Suprapubic skin (tissue), 3 donors: ENCODE results near the gene CCDC148.

ENCODE experiments used
- EP300 ChIP-seq: sonication (generic); formaldehyde crosslinking; IDR thresholded peaks from one replicate; pipeline ENCODE4 v1.6.1; 2017; ENCODE audit warnings: antibody characterized with exemption
- TF ChIP-seq, protein P1 (sequence below), 2 donors: fragments of 200-600 bp in 1 of 2; fragments of 450-650 bp in 1 of 2; sonication (generic) in 1 of 2; IDR thresholded peaks; one replicate each; pipeline ENCODE4 v1.5.1; 2016 to 2019; ENCODE audit warnings: antibody characterized with exemption in 2 of 2, mild to moderate bottlenecking in 1 of 2, moderate library complexity in 1 of 2

DNA sequence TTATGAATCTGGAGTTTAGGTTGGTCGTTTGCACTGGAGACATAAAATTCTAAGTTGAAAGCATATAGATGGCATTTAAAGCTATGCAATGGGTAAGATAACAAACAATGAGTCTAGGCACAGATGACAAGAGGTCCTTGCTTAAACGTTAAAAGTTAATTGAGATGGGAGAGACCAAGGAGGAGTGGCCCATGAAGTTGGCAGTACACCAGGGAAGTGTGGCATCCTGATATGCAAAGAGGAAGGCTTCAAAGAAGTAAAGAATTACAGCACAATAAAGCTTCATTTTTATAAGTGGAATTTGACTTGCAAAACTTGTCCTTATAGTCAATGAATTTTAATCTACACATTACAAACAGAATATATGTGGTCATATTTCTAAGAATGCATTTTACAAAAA is 331.7 kb downstream of the CCDC148 start:
- TF ChIP-seq, protein P1, sequence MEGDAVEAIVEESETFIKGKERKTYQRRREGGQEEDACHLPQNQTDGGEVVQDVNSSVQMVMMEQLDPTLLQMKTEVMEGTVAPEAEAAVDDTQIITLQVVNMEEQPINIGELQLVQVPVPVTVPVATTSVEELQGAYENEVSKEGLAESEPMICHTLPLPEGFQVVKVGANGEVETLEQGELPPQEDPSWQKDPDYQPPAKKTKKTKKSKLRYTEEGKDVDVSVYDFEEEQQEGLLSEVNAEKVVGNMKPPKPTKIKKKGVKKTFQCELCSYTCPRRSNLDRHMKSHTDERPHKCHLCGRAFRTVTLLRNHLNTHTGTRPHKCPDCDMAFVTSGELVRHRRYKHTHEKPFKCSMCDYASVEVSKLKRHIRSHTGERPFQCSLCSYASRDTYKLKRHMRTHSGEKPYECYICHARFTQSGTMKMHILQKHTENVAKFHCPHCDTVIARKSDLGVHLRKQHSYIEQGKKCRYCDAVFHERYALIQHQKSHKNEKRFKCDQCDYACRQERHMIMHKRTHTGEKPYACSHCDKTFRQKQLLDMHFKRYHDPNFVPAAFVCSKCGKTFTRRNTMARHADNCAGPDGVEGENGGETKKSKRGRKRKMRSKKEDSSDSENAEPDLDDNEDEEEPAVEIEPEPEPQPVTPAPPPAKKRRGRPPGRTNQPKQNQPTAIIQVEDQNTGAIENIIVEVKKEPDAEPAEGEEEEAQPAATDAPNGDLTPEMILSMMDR (IDR thresholded peaks at IDR 0.05) = no peak
- no peak for TF ChIP-seq EP300
